Measurements from ENCODE around the gene AZGP1.
A peak's percentile ranks its signal among the peaks of the same experiment; 100 is the strongest.

The AZGP1 gene

GRCh38 chr7:99926321-99926720 is 49.5 kb downstream of the AZGP1 start:
- TF ChIP-seq USF1 (IDR thresholded peaks at IDR 0.05) (no peak), CEBPB (IDR thresholded peaks at IDR 0.05) (no peak), FOXM1 (IDR thresholded peaks at IDR 0.05; ENCODE audit: borderline replicate concordance, low read depth) (no peak)

GRCh38 chr7:99923200-99923599 is 52.6 kb downstream of the AZGP1 start:
- TF ChIP-seq TEAD4 (IDR thresholded peaks at IDR 0.05) (no peak), TCF12 (IDR thresholded peaks at IDR 0.05; ENCODE audit: low read depth) (no peak), FOXM1 (IDR thresholded peaks at IDR 0.05; ENCODE audit: borderline replicate concordance, low read depth) (no peak), MAX (IDR thresholded peaks at IDR 0.05) (no peak), CREB1 (IDR thresholded peaks at IDR 0.05; ENCODE audit: low read depth) (no peak), RAD21 (IDR thresholded peaks at IDR 0.05; ENCODE audit: low read depth) (no peak), REST (IDR thresholded peaks at IDR 0.05; ENCODE audit: low read depth) (no peak), EP300 (IDR thresholded peaks at IDR 0.05; ENCODE audit: borderline replicate concordance) (no peak), EGR1 (IDR thresholded peaks at IDR 0.05) (no peak), USF1 (IDR thresholded peaks at IDR 0.05) (no peak), TAF1 (IDR thresholded peaks at IDR 0.05; ENCODE audit: low read depth) (no peak), ZBTB7A (IDR thresholded peaks at IDR 0.05; ENCODE audit: low read depth) (no peak), CEBPB (IDR thresholded peaks at IDR 0.05) (no peak), YY1 (IDR thresholded peaks at IDR 0.05; ENCODE audit: low read depth) (no peak), NFIC (IDR thresholded peaks at IDR 0.05) (no peak)

GRCh38 chr7:99920149-99920548 is 55.7 kb downstream of the AZGP1 start:
- TF ChIP-seq REST (IDR thresholded peaks at IDR 0.05; ENCODE audit: low read depth) (peak; percentile 64), EP300 (IDR thresholded peaks at IDR 0.05; ENCODE audit: borderline replicate concordance) (no peak)

- TF ChIP-seq REST (IDR thresholded peaks at IDR 0.05; ENCODE audit: low read depth) (no peak; the same call in 1 of the 2 replicates), TEAD4 (IDR thresholded peaks at IDR 0.05) (no peak), TCF12 (IDR thresholded peaks at IDR 0.05; ENCODE audit: low read depth) (no peak), TAF1 (IDR thresholded peaks at IDR 0.05; ENCODE audit: low read depth) (no peak), ZBTB7A (IDR thresholded peaks at IDR 0.05; ENCODE audit: low read depth) (no peak), MAX (IDR thresholded peaks at IDR 0.05) (no peak), CREB1 (IDR thresholded peaks at IDR 0.05; ENCODE audit: low read depth) (no peak), RAD21 (IDR thresholded peaks at IDR 0.05; ENCODE audit: low read depth) (no peak)
These were observed 56.1 kb downstream of the AZGP1 start for GRCh38 chr7:99919814-99920112.

- TF ChIP-seq TAF1 (IDR thresholded peaks at IDR 0.05; ENCODE audit: low read depth): peak; percentile 76
- peak; percentile 18; the same call in 1 of the 2 replicates for TF ChIP-seq NFIC (IDR thresholded peaks at IDR 0.05)
- no peak for TF ChIP-seq TEAD4 (IDR thresholded peaks at IDR 0.05)
- peak; percentile 53; the same call in 1 of the 2 replicates for TF ChIP-seq MAX (IDR thresholded peaks at IDR 0.05)
- no peak for TF ChIP-seq ZBTB7A (IDR thresholded peaks at IDR 0.05; ENCODE audit: low read depth)
- 0 out of 2 replicates have a peak, but pooled peaks have one; percentile 16 for TF ChIP-seq CREB1 (IDR thresholded peaks at IDR 0.05; ENCODE audit: low read depth)
- 0 out of 2 replicates have a peak, but pooled peaks have one; percentile 60 for TF ChIP-seq YY1 (IDR thresholded peaks at IDR 0.05; ENCODE audit: low read depth)
- TF ChIP-seq TCF12 (IDR thresholded peaks at IDR 0.05; ENCODE audit: low read depth): peak; percentile 38; the same call in 1 of the 2 replicates
- no peak for TF ChIP-seq EP300 (IDR thresholded peaks at IDR 0.05; ENCODE audit: borderline replicate concordance)
These were observed 56.6 kb downstream of the AZGP1 start, which contains the start of gene TRIM4 for GRCh38 chr7:99918959-99919813. Gene TRIM4 (minus strand): TSS chr7:99919530. CDS start chr7:99919401, 129 bp downstream.

Measured in Ishikawa (cell line).